GM19099 (cell line): ENCODE data around the gene MARCO.

Experiments used
- POLR2A ChIP-seq: IDR thresholded peaks from 3 replicates; pipeline ENCODE4 v1.6.1; 2011; ENCODE audit warnings: low read depth; ENCODE audit not compliant: insufficient read length; ENCODE audit errors: extremely low read depth

Gene MARCO

GRCh38 chr2:118942031-118942430 is at the start of gene MARCO:
MARCO (plus strand) TSS chr2:118942194; CDS start chr2:118942301, 107 bp downstream.
- no peak for TF ChIP-seq POLR2A

- TF ChIP-seq POLR2A, result no peak
Measured at GRCh38 chr2:118893100-118893499, 48.9 kb upstream of the MARCO start.

- TF ChIP-seq POLR2A, result no peak
Measured at GRCh38 chr2:118902266-118903028, 39.5 kb upstream of the MARCO start.

GRCh38 chr2:118903029-118903351 is 39.0 kb upstream of the MARCO start:
- TF ChIP-seq POLR2A, result no peak

GRCh38 chr2:118903551-118904479 is 38.2 kb upstream of the MARCO start:
- TF ChIP-seq POLR2A, result no peak

GRCh38 chr2:118905206-118905605 is 36.8 kb upstream of the MARCO start:
- no peak for TF ChIP-seq POLR2A

GRCh38 chr2:118906186-118906585 is 35.8 kb upstream of the MARCO start:
- TF ChIP-seq POLR2A, result no peak

- no peak for TF ChIP-seq POLR2A
Measured at GRCh38 chr2:118907759-118908158, 34.2 kb upstream of the MARCO start.

- TF ChIP-seq POLR2A, result no peak
Measured at GRCh38 chr2:118909191-118909590, 32.8 kb upstream of the MARCO start.

GRCh38 chr2:118911166-118911856 is 30.7 kb upstream of the MARCO start:
- TF ChIP-seq POLR2A, result no peak

GRCh38 chr2:118911936-118912335 is 30.1 kb upstream of the MARCO start:
- TF ChIP-seq POLR2A, result no peak

GRCh38 chr2:118913131-118913802 is 28.7 kb upstream of the MARCO start:
- no peak for TF ChIP-seq POLR2A

- TF ChIP-seq POLR2A, result no peak
Measured at GRCh38 chr2:118913803-118914645, 28.0 kb upstream of the MARCO start.
